Loucy (cell line): ENCODE data around the gene HPF1.

Experiments used
- H2AFZ ChIP-seq: fragments of 200-600 bp; sonication (generic); 2 replicates; pipeline ENCODE4 v1.6.0; 2016; ENCODE audit warnings: antibody characterized with exemption, mild to moderate bottlenecking, low read length, moderate library complexity
- H3F3A ChIP-seq: fragments of 200-600 bp; 2 replicates; pipeline ENCODE4 v1.6.0; 2016; ENCODE audit warnings: antibody characterized with exemption, low read depth, mild to moderate bottlenecking
- H3K27me3 ChIP-seq: fragments of 200-600 bp; sonication (generic); 2 replicates; pipeline ENCODE4 v1.6.1; 2014; ENCODE audit warnings: low read length, mild to moderate bottlenecking; ENCODE audit not compliant: insufficient read depth, poor library complexity, severe bottlenecking
- H3K36me3 ChIP-seq: fragments of 200-600 bp; sonication (generic); 2 replicates; pipeline ENCODE4 v1.6.1; 2016; ENCODE audit warnings: low read length; ENCODE audit not compliant: insufficient read depth
- H3K4me1 ChIP-seq: fragments of 200-600 bp; sonication (generic); 2 replicates; pipeline ENCODE4 v1.5.1; 2014; ENCODE audit warnings: low read length, mild to moderate bottlenecking; ENCODE audit not compliant: insufficient read depth, poor library complexity, severe bottlenecking
- H3K4me2 ChIP-seq: fragments of 200-600 bp; sonication (generic); 2 replicates; pipeline ENCODE4 v1.6.0; 2014; ENCODE audit warnings: antibody characterized with exemption, low read length, low read depth, mild to moderate bottlenecking; ENCODE audit not compliant: poor library complexity, severe bottlenecking
- H3K4me3 ChIP-seq: fragments of 200-600 bp; sonication (generic); 2 replicates; pipeline ENCODE4 v1.5.1; 2014; ENCODE audit warnings: low read length, mild to moderate bottlenecking, mixed read lengths; ENCODE audit not compliant: poor library complexity, severe bottlenecking
- H3K79me2 ChIP-seq: fragments of 200-600 bp; sonication (generic); 2 replicates; pipeline ENCODE4 v1.6.1; 2014; ENCODE audit warnings: low read length; ENCODE audit not compliant: insufficient read depth
- H3K9ac ChIP-seq: fragments of 200-600 bp; sonication (generic); 2 replicates; pipeline ENCODE4 v1.6.0; 2014; ENCODE audit warnings: mild to moderate bottlenecking, low read depth, low read length, moderate library complexity; ENCODE audit not compliant: poor library complexity, severe bottlenecking
- H3K9me2 ChIP-seq: fragments of 200-600 bp; sonication (generic); replicated peaks from 2 replicates; pipeline ENCODE4 v1.6.1; 2016; ENCODE audit warnings: low read depth, low read length, mixed read lengths
- H3K9me3 ChIP-seq: fragments of 200-600 bp; sonication (generic); 2 replicates; pipeline ENCODE4 v1.6.1; 2014; ENCODE audit warnings: mild to moderate bottlenecking, antibody characterized with exemption, low read length, low read depth; ENCODE audit not compliant: insufficient read depth
- H4K20me1 ChIP-seq: fragments of 200-600 bp; sonication (generic); 2 replicates; pipeline ENCODE4 v1.6.0; 2014; ENCODE audit warnings: antibody characterized with exemption, low read length, mild to moderate bottlenecking; ENCODE audit not compliant: insufficient read depth, poor library complexity, severe bottlenecking
- EZH2phosphoT487 ChIP-seq: fragments of 200-600 bp; IDR thresholded peaks from 2 replicates; pipeline ENCODE4 v1.6.1; 2018; ENCODE audit warnings: antibody characterized with exemption, mild to moderate bottlenecking, moderate library complexity, borderline replicate concordance
- TF ChIP-seq, protein P1 (sequence below): fragments of 200-600 bp; sonication (generic); conservative IDR thresholded peaks from 2 replicates; pipeline ENCODE4 v1.5.1; 2014; ENCODE audit warnings: mild to moderate bottlenecking, antibody characterized with exemption, low read length

The HPF1 gene

DNA sequence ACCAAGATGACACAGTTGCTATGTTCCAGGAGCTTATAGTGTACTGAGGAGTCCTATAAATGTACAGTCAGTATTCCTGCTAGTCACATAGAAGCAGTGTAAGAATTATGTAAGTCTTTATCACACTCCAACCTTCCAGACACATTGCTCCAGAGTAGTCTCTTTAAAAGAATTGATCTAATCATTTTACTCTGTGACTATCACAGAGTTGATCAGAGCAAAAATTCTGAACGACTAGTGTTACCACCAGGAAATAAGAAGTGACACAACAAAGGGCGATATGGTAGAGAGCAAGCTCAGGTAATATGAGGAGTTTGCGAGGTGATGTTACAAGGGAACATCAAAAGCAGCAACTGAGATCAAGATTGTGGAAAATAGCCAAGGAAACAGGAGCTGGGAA is 9.0 kb upstream of the HPF1 start:
- no peak overlapping the region for H3K9ac ChIP-seq
- H3K27me3 ChIP-seq = no peaks in the 10 kb centered on the region
- H3K4me1 ChIP-seq = peaks cover 3% of the 10 kb centered on the region
- H3K79me2 ChIP-seq = no peaks in the 10 kb centered on the region
- no peak overlapping the region for H2AFZ ChIP-seq
- H3K9me2 ChIP-seq = no peaks in the 10 kb centered on the region
- H4K20me1 ChIP-seq = no peaks in the 10 kb centered on the region
- no peaks in the 10 kb centered on the region for H3K36me3 ChIP-seq
- TF ChIP-seq EZH2phosphoT487 = no peak
- TF ChIP-seq, protein P1, sequence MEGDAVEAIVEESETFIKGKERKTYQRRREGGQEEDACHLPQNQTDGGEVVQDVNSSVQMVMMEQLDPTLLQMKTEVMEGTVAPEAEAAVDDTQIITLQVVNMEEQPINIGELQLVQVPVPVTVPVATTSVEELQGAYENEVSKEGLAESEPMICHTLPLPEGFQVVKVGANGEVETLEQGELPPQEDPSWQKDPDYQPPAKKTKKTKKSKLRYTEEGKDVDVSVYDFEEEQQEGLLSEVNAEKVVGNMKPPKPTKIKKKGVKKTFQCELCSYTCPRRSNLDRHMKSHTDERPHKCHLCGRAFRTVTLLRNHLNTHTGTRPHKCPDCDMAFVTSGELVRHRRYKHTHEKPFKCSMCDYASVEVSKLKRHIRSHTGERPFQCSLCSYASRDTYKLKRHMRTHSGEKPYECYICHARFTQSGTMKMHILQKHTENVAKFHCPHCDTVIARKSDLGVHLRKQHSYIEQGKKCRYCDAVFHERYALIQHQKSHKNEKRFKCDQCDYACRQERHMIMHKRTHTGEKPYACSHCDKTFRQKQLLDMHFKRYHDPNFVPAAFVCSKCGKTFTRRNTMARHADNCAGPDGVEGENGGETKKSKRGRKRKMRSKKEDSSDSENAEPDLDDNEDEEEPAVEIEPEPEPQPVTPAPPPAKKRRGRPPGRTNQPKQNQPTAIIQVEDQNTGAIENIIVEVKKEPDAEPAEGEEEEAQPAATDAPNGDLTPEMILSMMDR = no peak
- H3F3A ChIP-seq = no peaks in the 10 kb centered on the region
- H3K9me3 ChIP-seq = no peaks in the 10 kb centered on the region
- no peak overlapping the region for H3K4me2 ChIP-seq
- H3K4me3 ChIP-seq = no peak overlapping the region

DNA sequence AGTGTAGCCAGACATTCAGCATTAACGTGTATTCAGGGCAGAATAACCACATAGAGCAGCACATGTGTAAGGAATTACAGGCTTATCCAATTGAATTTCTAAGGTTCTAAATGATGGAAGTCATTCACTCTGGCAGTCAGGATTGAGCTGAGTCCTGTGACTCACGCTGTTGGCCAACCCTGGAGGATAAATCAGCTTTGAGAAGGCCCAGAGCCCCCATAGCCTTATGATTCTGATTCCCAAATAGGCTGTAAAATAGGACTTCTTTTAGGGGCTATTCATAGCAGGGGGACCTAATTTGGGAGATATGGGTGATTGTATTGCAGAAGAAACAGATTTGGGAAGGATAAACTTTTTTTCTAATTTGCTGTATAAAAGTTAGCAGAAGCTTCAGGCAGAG is 8.1 kb upstream of the HPF1 start:
- H4K20me1 ChIP-seq = no peaks in the 10 kb centered on the region
- no peak for TF ChIP-seq EZH2phosphoT487
- TF ChIP-seq, protein P1 = no peak
- H3K4me3 ChIP-seq = no peak overlapping the region
- H3F3A ChIP-seq = no peaks in the 10 kb centered on the region
- H3K9me3 ChIP-seq = no peaks in the 10 kb centered on the region
- no peak overlapping the region for H2AFZ ChIP-seq
- no peak overlapping the region for H3K9ac ChIP-seq
- H3K4me2 ChIP-seq = no peak overlapping the region
- no peaks in the 10 kb centered on the region for H3K36me3 ChIP-seq
- no peaks in the 10 kb centered on the region for H3K9me2 ChIP-seq
- no peaks in the 10 kb centered on the region for H3K27me3 ChIP-seq
- H3K4me1 ChIP-seq = peaks cover 3% of the 10 kb centered on the region
- no peaks in the 10 kb centered on the region for H3K79me2 ChIP-seq

DNA sequence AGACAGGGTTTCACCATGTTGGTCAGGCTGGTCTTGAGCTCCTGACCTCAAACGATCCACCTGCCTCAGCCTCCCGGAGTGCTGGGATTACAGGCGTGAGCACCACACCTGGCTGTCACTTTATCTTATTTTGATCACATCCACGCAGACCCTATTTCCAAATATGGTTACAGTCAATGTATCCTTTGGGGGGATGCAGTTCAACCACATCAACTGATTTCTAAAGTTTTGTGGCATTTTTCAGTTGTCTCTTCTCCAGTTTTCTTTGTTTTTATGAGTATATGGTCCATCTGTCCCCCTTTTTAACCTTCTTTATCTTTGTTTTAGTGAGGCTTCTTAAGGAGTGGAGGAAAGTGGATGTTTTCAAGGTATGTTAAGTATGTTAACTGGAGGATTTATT is 4.1 kb upstream of the HPF1 start:
- Histone ChIP-seq H2AFZ (no peak overlapping the region; the same call in 1 of the 2 replicates), H3K4me2 (no peak overlapping the region), H4K20me1 (no peaks in the 10 kb centered on the region), H3K79me2 (peaks cover 3% of the 10 kb centered on the region; the same call in 1 of the 2 replicates), H3K4me1 (peaks cover 5% of the 10 kb centered on the region), H3K9me2 (no peaks in the 10 kb centered on the region), H3K4me3 (no peak overlapping the region), H3K9me3 (no peaks in the 10 kb centered on the region), H3K9ac (no peak overlapping the region), H3K27me3 (no peaks in the 10 kb centered on the region), H3K36me3 (no peaks in the 10 kb centered on the region), H3F3A (no peaks in the 10 kb centered on the region)
- no peak for TF ChIP-seq EZH2phosphoT487
- TF ChIP-seq, protein P1 = no peak
